HG03175 (cell line): ENCODE data around the gene FANCE.

Experiments
- ATAC-seq: cut with Tn5 transposase; IDR thresholded peaks from one replicate; pipeline ENCODE4 v1.9.1; 2021; ENCODE audit warnings: mild to moderate bottlenecking, moderate library complexity; ENCODE audit not compliant: unreplicated experiment

Gene FANCE

GRCh38 chr6:35465646-35466045 lies 13.5 kb downstream of the FANCE start:
- no peak for ATAC-seq

- peak; percentile 75 for ATAC-seq
Measured at GRCh38 chr6:35468181-35468979, 16.2 kb downstream of the FANCE start, which contains the start of gene RPL10A. Gene RPL10A (plus strand): TSS chr6:35468401. CDS start chr6:35468435, 34 bp downstream.

DNA sequence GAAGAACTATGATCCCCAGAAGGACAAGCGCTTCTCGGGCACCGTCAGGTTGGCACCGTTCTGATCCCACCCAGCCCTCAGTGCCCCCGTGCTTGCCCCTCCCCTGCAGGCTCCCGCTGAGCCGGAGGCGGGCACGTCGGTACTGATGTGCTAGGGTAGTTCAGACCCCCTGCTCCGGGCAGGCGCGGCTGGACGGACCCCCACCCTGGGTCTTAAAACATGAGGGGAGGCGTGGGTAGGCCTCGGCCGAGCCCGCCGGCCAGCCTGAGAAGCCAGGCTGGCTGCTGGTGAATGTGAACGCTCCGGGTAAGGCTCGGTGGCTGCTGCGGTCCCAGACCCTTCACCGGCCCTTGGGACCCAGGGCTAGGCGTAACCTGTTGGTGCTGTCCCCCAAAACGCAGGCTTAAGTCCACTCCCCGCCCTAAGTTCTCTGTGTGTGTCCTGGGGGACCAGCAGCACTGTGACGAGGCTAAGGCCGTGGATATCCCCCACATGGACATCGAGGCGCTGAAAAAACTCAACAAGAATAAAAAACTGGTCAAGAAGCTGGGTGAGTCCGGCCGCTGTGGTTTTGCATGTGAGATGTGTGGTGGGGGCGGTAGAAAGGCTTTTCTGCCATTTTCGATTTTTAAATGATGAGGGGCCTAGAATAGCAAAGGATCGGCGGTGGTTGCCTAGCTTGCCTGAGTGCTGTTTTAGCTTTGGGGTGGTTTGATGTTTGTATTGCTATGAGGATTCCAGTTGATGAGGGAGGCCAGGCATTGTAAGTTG lies 17.0 kb downstream of the FANCE start:
- ATAC-seq = peak; percentile 5

- ATAC-seq = no peak
Measured at GRCh38 chr6:35469751-35470662, 17.9 kb downstream of the FANCE start.

- ATAC-seq = no peak
Measured at GRCh38 chr6:35470663-35471120, 18.6 kb downstream of the FANCE start.

GRCh38 chr6:35471836-35472345 lies 19.8 kb downstream of the FANCE start:
- no peak for ATAC-seq

- no peak for ATAC-seq
Measured at GRCh38 chr6:35473075-35473849, 21.1 kb downstream of the FANCE start.

GRCh38 chr6:35473850-35474130 lies 21.7 kb downstream of the FANCE start:
- no peak for ATAC-seq

DNA sequence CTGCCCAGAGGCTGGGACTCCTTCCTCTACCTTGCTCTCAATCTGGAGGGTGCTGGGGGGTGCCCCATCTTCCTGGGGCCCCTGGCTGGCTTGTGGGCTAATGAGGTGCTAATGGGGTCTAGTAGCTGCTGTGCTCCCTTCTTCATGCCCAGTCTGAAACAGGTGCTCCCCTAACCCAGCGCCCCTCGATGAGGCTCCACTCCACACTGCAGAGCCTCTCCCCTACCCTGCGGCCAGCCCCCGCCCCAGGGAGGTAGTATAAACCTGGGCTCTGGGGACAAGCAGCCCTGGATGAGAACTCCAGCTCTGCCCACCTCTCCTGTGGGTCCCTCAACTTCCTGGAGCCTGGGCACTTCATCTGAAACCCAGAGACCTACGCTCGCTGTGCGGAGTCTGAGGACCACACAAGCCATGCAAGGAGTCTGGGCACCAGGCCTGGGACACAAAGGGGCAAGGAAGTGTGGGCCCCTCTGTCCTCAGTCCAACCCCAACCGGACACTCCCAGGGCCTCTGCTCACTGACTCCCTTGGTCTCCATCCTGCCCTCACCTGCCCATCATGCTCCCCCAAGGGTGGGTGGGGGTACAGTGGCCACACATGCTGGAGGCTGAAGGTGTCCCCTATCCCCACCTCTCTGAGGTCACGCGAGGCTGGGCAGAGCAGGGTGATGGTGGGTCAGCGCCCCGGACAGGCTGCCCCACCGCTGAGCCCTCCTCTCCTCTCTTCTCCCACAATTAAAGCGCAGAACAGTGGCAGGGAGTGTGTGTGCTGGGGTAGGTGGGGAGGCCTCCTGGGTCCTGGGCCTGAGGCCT lies 22.2 kb downstream of the FANCE start:
- ATAC-seq = no peak

DNA sequence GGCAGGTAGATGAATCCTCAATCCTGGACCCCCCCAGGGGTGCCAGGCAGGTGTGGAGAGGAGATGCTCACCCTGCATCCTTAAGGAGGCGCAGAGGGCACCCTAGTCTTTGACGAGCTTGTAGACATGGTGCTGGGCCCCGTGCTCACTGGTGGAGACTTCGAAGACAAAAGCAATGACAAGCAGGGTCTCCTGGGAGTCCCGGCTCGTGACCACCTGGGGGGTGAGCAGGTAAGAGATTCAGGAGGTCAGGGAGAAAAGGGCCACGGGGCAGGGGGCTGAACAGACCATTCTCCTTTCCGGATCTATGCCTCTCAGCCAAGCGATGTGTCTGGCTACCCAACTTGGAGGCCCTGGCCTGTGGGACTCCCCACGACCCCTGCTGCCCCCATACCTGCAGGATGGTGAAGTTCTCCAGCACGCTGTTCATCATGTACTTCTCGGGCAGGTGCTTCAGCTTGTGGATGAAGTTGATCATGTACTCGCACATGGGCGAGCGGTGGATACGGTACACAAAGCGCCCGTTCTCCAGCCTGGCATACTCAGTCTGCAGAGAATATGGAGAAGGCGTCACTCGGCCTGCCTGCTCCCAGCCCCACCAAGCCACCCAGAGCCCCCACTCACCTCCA lies 22.9 kb downstream of the FANCE start:
- no peak for ATAC-seq

DNA sequence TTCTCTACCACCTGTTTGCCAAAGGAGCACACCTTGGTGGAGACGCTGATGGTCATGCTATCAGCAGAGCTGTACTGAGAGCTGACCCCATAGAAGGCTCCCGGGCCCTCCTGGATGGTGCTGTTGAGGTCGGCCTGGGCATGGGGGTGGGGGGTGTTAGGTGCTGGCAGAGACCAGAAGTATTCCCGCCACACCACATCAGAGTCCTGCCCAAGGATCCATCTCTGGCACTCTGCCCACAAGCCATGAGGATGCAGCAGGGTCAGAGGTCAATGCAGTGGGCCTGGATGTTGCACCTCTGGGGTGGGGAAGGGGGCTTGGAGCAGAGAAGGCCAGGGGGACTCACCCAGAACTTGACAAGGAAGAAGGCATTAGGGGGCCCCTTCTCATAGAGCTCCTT lies 23.4 kb downstream of the FANCE start:
- no peak for ATAC-seq

DNA sequence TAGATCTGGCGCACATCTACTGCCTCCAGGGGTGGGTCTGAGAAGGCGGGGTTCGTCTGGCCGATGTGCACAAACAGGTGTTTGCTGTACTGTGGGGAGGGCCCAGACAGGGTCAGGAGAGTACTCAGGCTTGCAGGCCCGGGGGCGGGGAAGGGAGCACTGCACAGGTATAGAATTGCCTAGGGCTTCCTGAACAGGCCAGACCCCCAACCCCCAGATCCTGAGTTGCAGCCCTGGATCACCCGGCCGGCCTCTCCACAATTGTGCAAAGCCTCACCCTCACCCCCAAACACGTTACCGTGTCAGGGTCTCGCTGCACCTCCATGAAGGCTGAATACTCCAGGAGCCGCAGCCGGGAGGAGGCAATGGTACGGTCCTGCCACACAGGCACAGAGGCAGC lies 23.9 kb downstream of the FANCE start:
- no peak for ATAC-seq

DNA sequence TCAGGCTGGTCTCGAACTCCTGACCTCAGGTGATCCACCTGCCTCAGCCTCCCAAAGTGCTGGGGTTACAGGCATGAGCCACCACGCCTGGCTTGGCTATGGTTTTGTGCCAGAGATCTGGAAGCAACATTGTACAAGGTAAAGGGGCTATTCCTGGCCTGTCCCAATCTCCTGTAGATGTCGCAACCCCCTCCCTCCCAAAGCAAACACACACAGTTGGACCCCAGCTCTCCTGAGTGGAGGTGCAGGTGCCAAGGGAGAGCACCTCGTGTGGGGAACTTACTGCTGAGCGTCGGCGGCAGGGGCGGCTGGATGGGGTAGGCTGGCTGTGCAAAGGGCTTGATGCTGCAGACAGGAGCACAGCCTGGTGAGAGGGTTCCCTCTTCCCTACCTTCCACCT lies 24.9 kb downstream of the FANCE start:
- no peak for ATAC-seq

- no peak for ATAC-seq
Measured at GRCh38 chr6:35477551-35478179, 25.5 kb downstream of the FANCE start.

GRCh38 chr6:35478259-35478658 lies 26.1 kb downstream of the FANCE start:
- ATAC-seq = no peak

GRCh38 chr6:35480176-35480575 lies 28.0 kb downstream of the FANCE start:
- no peak for ATAC-seq

- no peak for ATAC-seq
Measured at GRCh38 chr6:35481226-35481625, 29.1 kb downstream of the FANCE start.

DNA sequence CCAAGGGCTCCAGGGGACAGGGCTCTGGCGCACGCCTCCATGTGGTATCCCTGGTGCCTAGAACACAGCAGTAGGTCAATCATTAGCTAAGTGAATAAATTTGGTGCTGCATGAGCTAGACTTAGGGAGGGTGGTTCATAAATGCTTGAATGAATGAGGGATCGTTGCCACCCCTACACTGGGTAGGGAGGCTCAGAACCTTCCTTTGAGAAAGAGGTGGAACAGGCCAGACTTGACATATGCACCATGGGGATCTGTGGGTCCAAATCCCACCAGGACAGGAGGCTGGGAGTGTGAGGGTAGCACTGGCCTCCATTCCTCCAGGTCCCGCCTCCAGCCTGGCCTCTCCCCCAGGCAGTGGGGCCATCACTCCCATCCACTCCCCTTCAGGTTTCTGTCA lies 30.9 kb downstream of the FANCE start:
- ATAC-seq = no peak

GRCh38 chr6:35483490-35483889 lies 31.4 kb downstream of the FANCE start:
- no peak for ATAC-seq
